Renal cortical epithelial cell (primary cell): Measurements from ENCODE around the gene SBNO2. TPM values are rescaled to one million over a fixed set of nuclear protein-coding genes. Genes with fewer than 3 reads are reported as not detected.
A peak's percentile ranks its signal among the peaks of the same experiment; 100 is the strongest.

Source experiments
- DNase-seq: peaks from one replicate; pipeline ENCODE4 v3.0.0-alpha.2; 2011; ENCODE audit warnings: low read depth
- total RNA-seq: library from RNA; depleted of rRNA; stranded (reverse); fragments of >200 nt; gene quantifications from 2 replicates; pipeline ENCODE4 v1.2.3, GENCODE V29; 2014

SBNO2 gene
- total RNA-seq, 1 donor from 2014 or later, result 113 TPM

GRCh38 chr19:1105008-1105872, 68.8 kb downstream of the SBNO2 start:
- DNase-seq, result peak; percentile 18

DNA sequence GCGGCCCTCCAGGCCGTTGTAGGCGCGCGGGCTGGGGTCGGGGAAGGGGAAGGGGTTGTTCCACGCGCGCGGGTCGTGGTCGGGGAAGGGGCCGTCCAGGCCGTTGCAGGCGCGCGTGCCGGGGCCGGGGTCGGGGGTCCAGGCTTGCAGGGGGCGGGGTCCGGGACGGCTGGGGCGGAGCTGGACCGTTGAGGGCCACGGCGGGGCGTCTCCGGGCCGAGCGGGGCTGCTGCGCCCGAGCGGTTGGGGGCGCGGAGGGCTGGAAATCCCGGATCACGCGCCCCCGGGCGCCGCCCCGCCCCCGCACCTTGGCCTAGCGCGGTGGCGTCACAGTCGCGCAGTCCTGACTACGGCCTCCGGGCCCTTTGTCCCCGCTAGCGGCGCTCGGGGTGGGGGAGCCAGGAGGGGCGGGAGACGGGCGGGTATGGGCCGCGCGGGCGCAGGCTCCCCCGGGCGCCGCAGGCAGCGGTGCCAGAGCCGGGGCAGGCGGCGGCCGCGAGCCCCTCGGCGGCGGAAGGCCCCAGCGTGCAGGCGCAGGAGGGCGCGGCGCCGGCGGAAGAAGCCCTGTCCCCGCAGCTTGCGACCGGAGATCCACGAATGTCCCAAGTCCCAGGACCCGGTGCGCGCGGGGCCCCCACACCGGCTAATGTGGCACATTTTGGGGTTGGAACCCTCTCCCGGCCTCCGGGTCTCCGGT, 69.6 kb downstream of the SBNO2 start:
- DNase-seq, result peak; percentile 33

DNA sequence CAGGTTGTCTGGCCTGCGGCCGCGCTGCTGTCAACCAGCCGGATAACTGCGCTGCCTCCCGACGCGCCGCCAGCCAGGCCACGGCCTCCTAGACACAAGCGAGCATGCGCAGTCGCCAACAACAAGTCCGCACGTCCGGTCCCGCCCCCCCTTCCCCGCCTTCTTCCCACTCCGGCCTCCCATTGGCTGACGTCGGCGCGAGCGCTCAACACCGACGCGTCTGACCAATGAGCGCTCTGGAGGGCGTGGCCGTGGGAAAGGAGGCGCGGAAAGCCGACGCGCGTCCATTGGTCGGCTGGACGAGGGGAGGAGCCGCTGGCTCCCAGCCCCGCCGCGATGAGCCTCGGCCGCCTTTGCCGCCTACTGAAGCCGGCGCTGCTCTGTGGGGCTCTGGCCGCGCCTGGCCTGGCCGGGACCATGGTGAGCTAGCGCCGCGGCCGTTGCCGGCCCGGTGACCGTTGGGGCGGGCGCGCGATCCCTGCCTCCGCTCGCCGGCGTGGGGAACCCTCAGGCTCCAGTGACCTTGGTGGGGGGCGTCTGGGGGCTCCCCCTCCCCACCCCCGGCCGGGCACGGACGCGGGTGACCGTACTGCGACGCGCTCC, 70.3 kb downstream of the SBNO2 start, which contains the start of gene GPX4:
Gene GPX4, plus strand, starts transcription at position 287 of the 603 bp plus-strand sequence. Its CDS starts 50 bp downstream, at position 337.
- DNase-seq, result peak; percentile 93

GRCh38 chr19:1103132-1103707, 70.8 kb downstream of the SBNO2 start:
- peak; percentile 19 for DNase-seq

DNA sequence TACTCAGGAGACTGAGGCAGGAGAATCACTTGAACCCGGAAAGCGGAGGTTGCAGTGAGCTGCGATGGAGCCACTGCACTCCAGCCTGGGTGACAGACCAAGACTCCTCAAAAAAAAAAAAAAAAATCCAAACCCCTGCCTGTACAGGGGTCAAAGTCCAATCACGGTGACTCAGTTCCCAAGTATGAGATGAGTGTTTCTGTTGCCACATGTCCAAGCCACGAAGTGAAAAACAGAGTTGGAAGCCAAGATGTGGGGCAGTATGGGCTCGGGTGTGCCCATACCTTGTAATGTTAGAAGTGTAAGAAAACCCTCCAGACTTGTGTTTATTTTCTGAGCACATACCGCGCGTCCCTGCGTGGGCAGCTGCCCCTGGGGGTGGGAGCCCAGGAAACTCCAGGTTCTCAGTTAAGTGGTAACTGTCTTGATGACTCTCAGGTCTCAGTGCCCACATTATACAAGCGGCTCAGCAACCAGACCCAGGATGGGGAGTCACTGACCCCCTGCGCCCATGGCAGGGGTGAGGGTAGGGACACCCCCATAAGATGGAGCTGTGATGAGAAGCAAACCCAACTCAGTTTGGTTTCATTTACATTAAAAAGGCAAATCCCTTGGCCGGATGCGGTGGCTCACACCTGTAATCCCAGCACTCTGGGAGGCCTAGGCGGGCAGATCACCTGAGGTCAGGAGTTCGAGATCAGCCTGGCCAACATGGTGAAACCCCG, 71.5 kb downstream of the SBNO2 start:
- DNase-seq, result peak; percentile 100

DNA sequence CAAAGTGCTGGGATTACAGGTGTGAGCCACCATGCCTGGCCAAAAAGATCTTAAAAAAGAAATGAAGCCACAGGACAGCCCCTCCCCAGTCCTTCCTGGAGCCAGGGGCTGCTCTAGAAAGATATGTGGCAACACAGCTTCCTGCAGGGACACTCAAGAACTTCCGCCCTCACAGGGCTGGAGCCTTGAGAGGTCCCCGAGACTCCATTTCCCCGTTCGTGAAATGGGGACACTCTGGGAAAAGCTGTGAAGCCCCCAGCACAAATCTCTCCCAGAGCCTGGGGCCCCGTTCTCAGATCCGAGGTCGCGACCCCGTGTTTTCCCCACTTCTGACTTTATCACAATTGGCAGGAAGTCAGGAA, 72.8 kb downstream of the SBNO2 start:
- no peak for DNase-seq

DNA sequence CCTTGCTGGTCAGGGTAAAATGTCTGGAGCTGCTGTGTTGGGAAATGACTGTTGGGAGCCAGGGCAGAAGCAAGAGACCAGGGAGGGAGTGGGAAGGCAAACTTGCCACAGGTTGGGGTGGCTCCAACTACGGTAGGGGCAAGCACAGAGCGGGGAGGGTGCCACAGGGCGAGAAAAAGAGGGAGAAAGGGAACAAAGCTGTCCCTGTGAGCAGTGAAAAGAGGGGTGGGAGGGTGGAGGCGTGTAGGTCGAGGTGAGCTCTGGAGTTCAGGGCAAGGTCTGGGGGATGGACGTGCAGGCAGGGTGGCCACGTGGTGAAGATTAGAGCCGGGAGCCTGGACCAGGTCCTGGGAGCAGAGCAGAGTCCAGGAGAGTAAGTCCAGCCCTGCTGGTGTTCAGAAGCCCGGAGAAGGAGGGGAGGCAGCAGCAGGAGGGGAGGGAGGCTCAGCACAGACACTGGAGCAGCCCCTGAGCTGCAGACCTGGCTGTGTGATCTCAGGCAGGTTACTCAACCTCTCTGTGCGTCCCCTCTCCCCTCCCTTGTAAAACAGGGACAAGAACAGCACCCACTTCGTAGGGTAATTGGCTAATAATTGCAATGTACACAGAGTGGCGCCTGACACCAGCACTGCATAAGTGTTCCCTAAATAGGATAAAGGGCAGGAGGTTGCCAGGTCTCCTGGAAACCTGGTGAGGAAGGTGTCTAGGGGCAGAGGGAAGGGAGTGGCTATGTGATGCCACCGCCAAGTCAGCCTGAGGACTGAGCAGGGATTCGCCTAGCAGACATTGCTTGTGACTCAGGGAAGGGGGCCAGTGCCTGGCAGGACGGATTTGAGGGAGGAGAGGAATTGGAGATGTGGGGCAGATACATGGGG, 75.7 kb downstream of the SBNO2 start:
- peak; percentile 50 for DNase-seq

DNA sequence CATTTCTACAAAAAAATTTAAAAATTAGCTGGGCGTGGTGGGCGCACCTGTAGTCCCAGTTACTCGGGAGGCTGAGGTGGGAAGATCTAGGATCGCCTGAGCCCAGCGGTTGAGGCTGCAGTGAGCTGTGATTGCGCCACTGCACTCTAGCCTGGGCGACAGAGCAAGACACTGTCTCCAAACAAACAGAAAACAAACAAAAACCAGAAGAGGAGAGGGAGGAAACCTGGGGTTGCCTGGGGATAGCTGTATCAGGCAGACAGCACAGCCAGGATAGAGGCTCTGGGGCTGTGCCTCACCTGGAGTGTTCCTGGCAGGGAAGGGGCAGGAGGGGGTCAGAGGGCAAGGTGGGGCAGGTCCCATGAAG, 76.3 kb downstream of the SBNO2 start:
- DNase-seq, result peak; percentile 60

GRCh38 chr19:1094978-1095701, 78.9 kb downstream of the SBNO2 start, which contains the start of gene POLR2E:
Gene POLR2E, minus strand, starts transcription at chr19:1095375. Its CDS starts 60 bp downstream, at chr19:1095315.
- DNase-seq, result peak; percentile 91

- no peak for DNase-seq
Observed at GRCh38 chr19:1094655-1094977, 79.5 kb downstream of the SBNO2 start.

DNA sequence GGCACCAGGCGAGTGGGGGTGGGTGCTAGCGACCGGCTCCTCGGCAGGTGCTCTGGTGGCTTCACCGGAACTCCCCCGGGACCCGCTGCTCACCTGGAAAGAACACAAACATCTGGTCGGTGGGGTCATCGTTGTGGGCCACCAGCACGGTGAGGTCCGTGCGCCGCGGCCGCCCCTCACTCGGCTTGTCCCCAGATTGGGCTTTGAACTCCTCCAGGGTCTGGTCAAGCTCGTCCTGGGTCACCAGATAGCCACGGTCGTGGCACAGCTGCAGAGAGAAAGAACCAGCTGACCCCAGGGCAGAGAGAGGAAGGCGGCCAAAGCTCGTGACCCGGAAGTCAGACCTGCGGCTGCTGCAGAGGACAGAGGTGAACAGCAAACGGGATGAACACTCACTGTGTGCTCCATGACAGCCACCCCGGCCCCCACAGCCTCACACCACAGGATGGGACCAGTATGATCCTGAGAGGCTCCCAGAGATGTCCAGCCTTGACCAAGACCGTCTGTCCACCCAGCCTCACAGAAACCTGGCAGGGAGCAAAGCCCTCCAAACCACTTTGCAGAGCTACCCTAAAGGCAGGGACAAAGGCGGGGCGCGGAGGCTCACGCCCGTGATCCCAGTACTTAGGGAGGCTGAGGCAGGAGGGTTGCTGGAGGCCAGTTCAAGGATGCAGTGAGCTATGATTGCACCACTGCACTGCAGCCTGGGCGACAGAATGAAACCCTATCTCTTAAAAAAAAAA, 80.1 kb downstream of the SBNO2 start:
- DNase-seq, result no peak

- DNase-seq, result no peak
Observed at GRCh38 chr19:1093330-1093729, 80.7 kb downstream of the SBNO2 start.

GRCh38 chr19:1091544-1092175, 82.4 kb downstream of the SBNO2 start:
- no peak for DNase-seq

GRCh38 chr19:1090731-1091543, 83.1 kb downstream of the SBNO2 start:
- DNase-seq, result no peak

DNA sequence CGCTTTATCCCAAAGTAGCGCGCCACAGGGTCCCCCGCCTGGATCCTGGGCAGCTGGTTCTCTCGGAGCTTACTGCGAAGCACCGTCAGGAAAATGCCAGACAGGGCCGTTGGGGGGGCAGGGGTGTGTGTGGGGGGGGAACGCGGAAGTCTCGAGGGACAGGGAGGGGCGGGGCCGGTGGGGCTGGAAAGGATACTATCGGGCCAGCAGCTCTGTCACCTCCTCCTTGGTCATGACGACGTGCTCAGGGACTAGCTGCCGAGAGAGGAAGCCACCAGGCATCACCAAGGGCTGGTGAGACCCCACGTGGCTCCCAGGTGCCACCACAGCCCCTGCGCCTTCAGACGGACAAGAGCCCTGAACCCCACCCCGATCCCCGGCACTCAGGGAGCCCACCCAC, 84.2 kb downstream of the SBNO2 start:
- no peak for DNase-seq

DNA sequence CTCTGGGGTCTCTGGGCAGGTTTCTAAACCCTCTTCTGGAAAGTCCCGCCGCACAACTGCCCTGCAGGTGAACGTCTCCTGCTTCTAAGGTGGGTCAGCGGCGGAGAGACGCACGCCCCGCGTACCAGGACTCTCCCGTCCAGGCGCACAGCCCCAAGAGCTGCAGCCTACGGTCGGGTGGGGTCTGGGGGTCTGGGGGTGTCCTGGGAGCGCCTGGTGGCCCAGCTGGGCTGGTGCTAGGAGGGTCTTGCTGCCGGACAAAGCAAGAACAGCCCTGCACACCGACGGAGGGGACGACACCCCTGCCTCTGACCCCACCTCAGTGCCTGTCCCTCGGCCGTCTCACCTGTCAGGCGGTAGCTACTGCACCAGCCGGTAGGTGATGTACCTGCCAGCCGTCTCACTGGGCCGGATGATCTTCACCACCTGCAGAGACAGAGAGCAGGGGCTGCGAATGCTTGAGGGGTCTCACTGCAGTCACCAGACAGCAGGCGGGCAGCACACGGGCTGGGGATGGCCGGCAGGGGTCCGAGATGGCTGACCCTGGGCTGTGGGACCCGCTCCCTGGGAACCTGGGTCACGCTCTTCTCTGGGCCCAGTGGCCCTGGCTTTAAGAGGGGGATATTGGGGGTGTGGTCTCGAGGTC, 84.8 kb downstream of the SBNO2 start:
- DNase-seq, result no peak

DNA sequence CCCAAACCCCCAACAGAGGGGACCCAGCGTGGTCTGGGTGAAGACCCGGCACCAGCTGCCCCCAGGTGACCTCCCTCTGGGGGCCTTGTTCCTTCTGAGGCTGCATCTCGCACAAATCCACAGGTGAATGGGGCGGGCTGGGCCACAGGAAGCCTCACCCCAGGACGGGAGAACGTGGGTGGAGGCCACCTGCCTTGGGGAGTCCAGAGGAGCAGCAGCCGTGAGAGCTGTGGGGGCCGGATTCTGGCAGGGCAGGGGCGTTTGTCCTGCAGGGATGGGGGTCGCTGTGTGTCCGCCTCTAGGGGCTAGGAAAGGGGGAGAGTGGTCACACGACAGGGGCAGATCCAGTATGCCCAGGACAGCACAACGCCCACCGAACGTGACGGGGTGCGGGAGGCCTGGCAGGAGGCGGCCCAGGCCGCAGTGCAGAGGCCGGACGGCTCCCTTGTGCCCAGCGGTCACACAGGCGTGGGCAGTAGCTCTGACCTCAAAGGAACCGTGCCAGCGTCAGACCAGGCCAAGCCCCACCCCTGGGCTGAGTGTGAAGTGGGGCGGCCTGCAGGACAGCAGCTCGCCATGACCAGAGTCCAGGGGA, 85.6 kb downstream of the SBNO2 start:
- no peak for DNase-seq
